Keratinocyte (primary cell): ENCODE results near the gene MAMDC2. TPM values are rescaled to one million over a fixed set of nuclear protein-coding genes. Genes with fewer than 3 reads are reported as not detected.
"Not testable (repeated sequence)": the region's sequence is repeated elsewhere in the genome, so short reads cannot be mapped to it uniquely, and the experiment has no call there.

Experiments
- DNase-seq: peaks from one replicate; pipeline ENCODE4 v3.0.0-alpha.2; 2011; ENCODE audit warnings: low read depth, missing footprints, low spot score
- FAIRE-seq: peaks from 2 replicates; lab custom pipeline; 2011; peaks lifted over from hg19 to GRCh38; lab: Jason Lieb, UNC
- H2AFZ ChIP-seq: 2 replicates; pipeline ENCODE4 v1.6.0; 2012; ENCODE audit warnings: low read length, control low read depth, inconsistent platforms; ENCODE audit not compliant: control insufficient read depth
- H3K27ac ChIP-seq: 2 replicates; pipeline ENCODE4 v1.5.1; 2011; ENCODE audit warnings: low read length; ENCODE audit not compliant: control insufficient read depth, insufficient read depth
- H3K27me3 ChIP-seq: 3 replicates; pipeline ENCODE4 v1.6.0; 2011; ENCODE audit warnings: low read length; ENCODE audit not compliant: control insufficient read depth, insufficient read depth; ENCODE audit errors: extremely low read depth
- H3K36me3 ChIP-seq, 2 experiments: 2 replicates in 1 of 2; 3 replicates in 1 of 2; pipeline ENCODE4 v1.5.1; 2011; ENCODE audit warnings: low read length in 2 of 2, mild to moderate bottlenecking in 1 of 2; ENCODE audit not compliant: control insufficient read depth in 2 of 2, insufficient read depth in 2 of 2; ENCODE audit errors: extremely low read depth in 1 of 2
- H3K4me1 ChIP-seq: 3 replicates; pipeline ENCODE4 v1.5.1; 2011; ENCODE audit warnings: low read length; ENCODE audit not compliant: control insufficient read depth, insufficient read depth; ENCODE audit errors: extremely low read depth
- H3K4me2 ChIP-seq: 3 replicates; pipeline ENCODE4 v1.6.0; 2011; ENCODE audit warnings: low read depth, low read length; ENCODE audit not compliant: control insufficient read depth, insufficient read depth; ENCODE audit errors: extremely low read depth
- H3K4me3 ChIP-seq, 3 experiments: fragments of 200-600 bp in 1 of 3; sonication (generic) in 1 of 3; 2 replicates in 2 of 3; 3 replicates in 1 of 3; pipeline ENCODE4 v1.5.1; 2011 to 2016; ENCODE audit warnings: low read length in 3 of 3, mild to moderate bottlenecking in 3 of 3, control low read depth in 2 of 3, inconsistent platforms in 1 of 3, low read depth in 1 of 3, mixed read lengths in 1 of 3, mixed run types in 1 of 3, moderate library complexity in 1 of 3; ENCODE audit not compliant: control insufficient read depth in 2 of 3, insufficient read depth in 2 of 3; ENCODE audit errors: extremely low read depth in 1 of 3
- H3K79me2 ChIP-seq: 2 replicates; pipeline ENCODE4 v1.6.0; 2012; ENCODE audit warnings: low read length; ENCODE audit not compliant: control insufficient read depth, insufficient read depth
- H3K9ac ChIP-seq: 3 replicates; pipeline ENCODE4 v1.6.0; 2011; ENCODE audit warnings: low read length; ENCODE audit not compliant: control insufficient read depth, insufficient read depth; ENCODE audit errors: extremely low read depth
- H3K9me1 ChIP-seq: 3 replicates; pipeline ENCODE4 v1.6.0; 2011; ENCODE audit warnings: low read length; ENCODE audit not compliant: control insufficient read depth, insufficient read depth; ENCODE audit errors: extremely low read depth
- H3K9me3 ChIP-seq: 2 replicates; pipeline ENCODE4 v1.5.1; 2012; ENCODE audit warnings: low read depth, low read length; ENCODE audit not compliant: control insufficient read depth
- H4K20me1 ChIP-seq: 3 replicates; pipeline ENCODE4 v1.6.0; 2011; ENCODE audit warnings: low read length; ENCODE audit not compliant: control insufficient read depth, insufficient read depth; ENCODE audit errors: extremely low read depth
- CTCF ChIP-seq, 3 experiments: IDR thresholded peaks in 1 of 3; conservative IDR thresholded peaks in 1 of 3; optimal IDR thresholded peaks in 1 of 3; 2 replicates in 2 of 3; 3 replicates in 1 of 3; pipeline versions ENCODE3 to v1.5.1; 2011; ENCODE audit warnings: low read length in 3 of 3, mild to moderate bottlenecking in 3 of 3, moderate library complexity in 2 of 3, control low read depth in 1 of 3, inconsistent platforms in 1 of 3; ENCODE audit not compliant: insufficient read depth in 2 of 3; ENCODE audit errors: extremely low read depth in 1 of 3
- EZH2 ChIP-seq: IDR thresholded peaks from one replicate; pipeline ENCODE4 v1.6.1; 2012; ENCODE audit warnings: inconsistent platforms, mild to moderate bottlenecking, low read length, moderate library complexity
- dilution Hi-C: fragments of 300-500 bp; cut with MboI; formaldehyde crosslinking; loops from one replicate; pipeline ENCODE4 v1.7.0; 2020; ENCODE audit warnings: low sequenced_read_pairs; ENCODE audit not compliant: extremely low pct_ligation_motif_present
- polyA plus RNA-seq, 5 experiments: library from polyadenylated mRNA; depleted of rRNA in 3 of 5; stranded (reverse) in 3 of 5; stranded (forward) in 1 of 5; unstranded in 1 of 5; fragments of >200 nt; gene quantifications; 1 replicate in 1 of 5; 2 replicates in 3 of 5; 3 replicates in 1 of 5; pipeline versions ENCODE4 v1.2.1 to v1.2.3, GENCODE V29; 2011 to 2012; ENCODE audit warnings: missing spikeins in 2 of 5, low read depth in 1 of 5, low replicate concordance in 1 of 5

MAMDC2 gene
- polyA plus RNA-seq, 1 donor (not counting 4 experiments of a cell fraction or from before 2014, with no cell fraction given), result 4.2 TPM

- H3K9ac ChIP-seq, result no peak overlapping the region
- H3K4me3 ChIP-seq, result no peak overlapping the region
- H3K27ac ChIP-seq, result no peak overlapping the region
- no peak overlapping the region for H2AFZ ChIP-seq
- dilution Hi-C loops, result no loop called here
- no peaks in the 10 kb centered on the region for H3K79me2 ChIP-seq
- FAIRE-seq, result no peak
- H4K20me1 ChIP-seq, result no peaks in the 10 kb centered on the region
- no peak overlapping the region for H3K4me2 ChIP-seq
- H3K9me1 ChIP-seq, result no peaks in the 10 kb centered on the region
- no peaks in the 10 kb centered on the region for H3K27me3 ChIP-seq
- DNase-seq, result no peak
- H3K4me1 ChIP-seq, result peaks cover 13% of the 10 kb centered on the region
- H3K36me3 ChIP-seq, result no peaks in the 10 kb centered on the region
- H3K9me3 ChIP-seq, result no peaks in the 10 kb centered on the region
- no peak for TF ChIP-seq CTCF (optimal IDR thresholded peaks at IDR 0.05 in 1 of 3, IDR thresholded peaks at IDR 0.05 in 1 of 3, conservative IDR thresholded peaks at IDR 0.05 in 1 of 3; ENCODE audit: extremely low read depth in 1 of 3, insufficient read depth in 2 of 3, low read length in 3 of 3)
- no peak for TF ChIP-seq EZH2
Measured at GRCh38 chr9:70035691-70036090, 8.0 kb upstream of the MAMDC2 start.

- Histone ChIP-seq H3K27me3 (no peaks in the 10 kb centered on the region), H3K9me3 (no peaks in the 10 kb centered on the region), H3K27ac (no peak overlapping the region), H3K9me1 (no peaks in the 10 kb centered on the region), H3K9ac (no peak overlapping the region), H4K20me1 (no peaks in the 10 kb centered on the region), H3K36me3 (no peaks in the 10 kb centered on the region), H3K4me1 (peaks cover 5% of the 10 kb centered on the region), H3K4me3 (no peak overlapping the region), H2AFZ (no peak overlapping the region), H3K79me2 (no peaks in the 10 kb centered on the region), H3K4me2 (no peak overlapping the region)
- DNase-seq (no peak), FAIRE-seq (no peak)
- dilution Hi-C loops, result no loop called here
- TF ChIP-seq CTCF (optimal IDR thresholded peaks at IDR 0.05 in 1 of 3, IDR thresholded peaks at IDR 0.05 in 1 of 3, conservative IDR thresholded peaks at IDR 0.05 in 1 of 3; ENCODE audit: extremely low read depth in 1 of 3, insufficient read depth in 2 of 3, low read length in 3 of 3) (no peak), EZH2 (no peak)
Measured at GRCh38 chr9:70036641-70037040, 7.0 kb upstream of the MAMDC2 start.

- not testable (repeated sequence) for FAIRE-seq
Measured at GRCh38 chr9:70038171-70038621, 5.5 kb upstream of the MAMDC2 start.

More at GRCh38 chr9:70038171-70038621, 5.5 kb upstream of the MAMDC2 start:
- H3K9me3 ChIP-seq, dilution Hi-C loops, H3K79me2 ChIP-seq, H3K9me1 ChIP-seq, H3K36me3 ChIP-seq, H3K27me3 ChIP-seq, DNase-seq, H3K4me3 ChIP-seq, H3K27ac ChIP-seq, H2AFZ ChIP-seq, H4K20me1 ChIP-seq, H3K9ac ChIP-seq, H3K4me2 ChIP-seq: not testable (repeated sequence)
- peaks cover 17% of the 10 kb centered on the region for H3K4me1 ChIP-seq
